Measurements from ENCODE around the gene CDA.
"Not testable (repeated sequence)": the region's sequence is repeated elsewhere in the genome, so short reads cannot be mapped to it uniquely, and the experiment has no call there.

The CDA gene

GRCh38 chr1:20587661-20588053 lies 1.2 kb upstream of the CDA start:
- no peak for DNase-seq

- no peak for DNase-seq
Observed at GRCh38 chr1:20589331-20590278, 708 bp downstream of the CDA start.

GRCh38 chr1:20590306-20590777 lies 1.4 kb downstream of the CDA start:
- no peak for DNase-seq

GRCh38 chr1:20593756-20594155 lies 4.9 kb downstream of the CDA start:
- no peak for DNase-seq

- no peak for DNase-seq
Observed at GRCh38 chr1:20594746-20595145, 5.8 kb downstream of the CDA start.

- DNase-seq = no peak
Observed at GRCh38 chr1:20596106-20596505, 7.2 kb downstream of the CDA start.

GRCh38 chr1:20597650-20598049 lies 8.8 kb downstream of the CDA start:
- DNase-seq = no peak

GRCh38 chr1:20600156-20600555 lies 11.3 kb downstream of the CDA start:
- no peak for DNase-seq

GRCh38 chr1:20601129-20601825 lies 12.4 kb downstream of the CDA start:
- no peak for DNase-seq

- DNase-seq = no peak
Observed at GRCh38 chr1:20602851-20603450, 14.1 kb downstream of the CDA start.

- no peak for DNase-seq
Observed at GRCh38 chr1:20603504-20604464, 14.9 kb downstream of the CDA start.

- no peak for DNase-seq
Observed at GRCh38 chr1:20604678-20605077, 15.8 kb downstream of the CDA start.

GRCh38 chr1:20606801-20607570 lies 18.1 kb downstream of the CDA start:
- DNase-seq = not testable (repeated sequence)

GRCh38 chr1:20609541-20609940 lies 20.6 kb downstream of the CDA start:
- DNase-seq = no peak

GRCh38 chr1:20610970-20611369 lies 22.1 kb downstream of the CDA start:
- no peak for DNase-seq

GRCh38 chr1:20611652-20612051 lies 22.8 kb downstream of the CDA start:
- DNase-seq = no peak

GRCh38 chr1:20612221-20612746 lies 23.4 kb downstream of the CDA start:
- DNase-seq = no peak

GRCh38 chr1:20614131-20614579 lies 25.3 kb downstream of the CDA start:
- no peak for DNase-seq

GRCh38 chr1:20615946-20616846 lies 27.3 kb downstream of the CDA start:
- DNase-seq = no peak

GRCh38 chr1:20616847-20617487 lies 28.1 kb downstream of the CDA start:
- no peak for DNase-seq
